HEK293 (cell line): ENCODE data around the gene CDK5.

ENCODE experiments used
- CTCF ChIA-PET: fragments of 350-600 bp; formaldehyde crosslinking; extraction: SDS; loops from one replicate; lab custom pipeline; 2021; ENCODE audit warnings: antibody characterized with exemption; lab: Yijun Ruan, JAX
- POLR2A ChIA-PET: fragments of 300-600 bp; formaldehyde crosslinking; extraction: SDS; loops from one replicate; lab custom pipeline; 2020; ENCODE audit warnings: antibody characterized with exemption, inconsistent platforms; lab: Yijun Ruan, JAX
- H3K27ac ChIP-seq: fragments of 200-500 bp; sonication (Bioruptor generic); 2 replicates; pipeline ENCODE4 v1.5.1; 2014; ENCODE audit warnings: low read depth, low read length, control low read depth, inconsistent platforms; ENCODE audit errors: extremely low read depth
- H3K36me3 ChIP-seq, 2 experiments: fragments of 200-500 bp in 1 of 2; sonication (Bioruptor generic) in 1 of 2; 1 replicate in 1 of 2; 2 replicates in 1 of 2; pipeline ENCODE4 v1.5.1; 2014 to 2017; ENCODE audit warnings: inconsistent platforms in 2 of 2, low read length in 2 of 2; ENCODE audit not compliant: control insufficient read depth in 2 of 2, insufficient read depth in 1 of 2
- H3K4me1 ChIP-seq: fragments of 200-500 bp; sonication (Bioruptor generic); 2 replicates; pipeline ENCODE4 v1.5.1; 2014; ENCODE audit warnings: mild to moderate bottlenecking, low read length, inconsistent platforms; ENCODE audit not compliant: control insufficient read depth, insufficient read depth
- H3K4me3 ChIP-seq: 2 replicates; pipeline ENCODE4 v1.5.1; 2011; ENCODE audit warnings: low read depth, mild to moderate bottlenecking, control low read depth, low read length, moderate library complexity
- H3K9me3 ChIP-seq: fragments of 200-500 bp; sonication (Bioruptor generic); 2 replicates; pipeline ENCODE4 v1.5.1; 2014; ENCODE audit warnings: low read depth, low read length, inconsistent platforms; ENCODE audit not compliant: control insufficient read depth, insufficient read depth
- BCL11B ChIP-seq: fragments of 450-650 bp; formaldehyde crosslinking; IDR thresholded peaks from 2 replicates; pipeline ENCODE4 v1.5.1; 2016; ENCODE audit warnings: low read depth, missing biosample characterization, missing genetic modification characterization
- HIC1 ChIP-seq: fragments of 450-650 bp; formaldehyde crosslinking; IDR thresholded peaks from 2 replicates; pipeline ENCODE4 v1.5.1; 2016; ENCODE audit warnings: missing biosample characterization, missing genetic modification characterization
- KLF9 ChIP-seq: fragments of 450-650 bp; formaldehyde crosslinking; IDR thresholded peaks from 2 replicates; pipeline ENCODE4 v1.5.1; 2016; ENCODE audit warnings: missing biosample characterization, missing genetic modification characterization, low read depth
- PRDM6 ChIP-seq: fragments of 450-650 bp; formaldehyde crosslinking; IDR thresholded peaks from 2 replicates; pipeline ENCODE4 v1.5.1; 2017; ENCODE audit warnings: missing biosample characterization, missing genetic modification characterization
- SALL2 ChIP-seq: fragments of 450-650 bp; formaldehyde crosslinking; IDR thresholded peaks from 2 replicates; pipeline ENCODE4 v1.5.0; 2017; ENCODE audit warnings: missing biosample characterization, mild to moderate bottlenecking, missing genetic modification characterization, borderline replicate concordance
- SCRT1 ChIP-seq: fragments of 450-650 bp; formaldehyde crosslinking; IDR thresholded peaks from 2 replicates; pipeline ENCODE4 v1.5.1; 2016; ENCODE audit warnings: missing biosample characterization, missing genetic modification characterization, borderline replicate concordance
- SP2 ChIP-seq: fragments of 450-650 bp; formaldehyde crosslinking; IDR thresholded peaks from 2 replicates; pipeline ENCODE4 v1.5.1; 2016; ENCODE audit warnings: missing biosample characterization, missing genetic modification characterization
- ZBTB7A ChIP-seq: fragments of 450-650 bp; formaldehyde crosslinking; IDR thresholded peaks from 2 replicates; pipeline ENCODE4 v1.5.1; 2016; ENCODE audit warnings: low read depth, missing biosample characterization, missing genetic modification characterization
- ZNF121 ChIP-seq: fragments of 450-650 bp; formaldehyde crosslinking; IDR thresholded peaks from 2 replicates; pipeline ENCODE4 v1.5.1; 2016; ENCODE audit warnings: missing biosample characterization, missing genetic modification characterization
- ZNF214 ChIP-seq: fragments of 450-650 bp; formaldehyde crosslinking; IDR thresholded peaks from 2 replicates; pipeline ENCODE4 v1.5.1; 2017; ENCODE audit warnings: missing biosample characterization, mild to moderate bottlenecking, missing genetic modification characterization, borderline replicate concordance
- ZNF239 ChIP-seq: fragments of 450-650 bp; formaldehyde crosslinking; IDR thresholded peaks from 2 replicates; pipeline ENCODE4 v1.5.1; 2016; ENCODE audit warnings: missing biosample characterization, missing genetic modification characterization
- ZNF341 ChIP-seq: fragments of 450-650 bp; formaldehyde crosslinking; IDR thresholded peaks from 2 replicates; pipeline ENCODE4; 2016; ENCODE audit warnings: low read depth, missing biosample characterization, missing genetic modification characterization
- ZNF404 ChIP-seq: fragments of 450-650 bp; formaldehyde crosslinking; IDR thresholded peaks from 2 replicates; pipeline ENCODE4 v1.5.1; 2017; ENCODE audit warnings: missing biosample characterization, missing genetic modification characterization
- ZNF501 ChIP-seq: fragments of 450-650 bp; formaldehyde crosslinking; IDR thresholded peaks from 2 replicates; pipeline ENCODE4 v1.5.1; 2016; ENCODE audit warnings: missing biosample characterization, missing genetic modification characterization
- ZNF701 ChIP-seq: fragments of 450-650 bp; formaldehyde crosslinking; IDR thresholded peaks from 2 replicates; pipeline ENCODE4 v1.5.1; 2016; ENCODE audit warnings: missing biosample characterization, missing genetic modification characterization
- ZNF747 ChIP-seq: fragments of 450-650 bp; formaldehyde crosslinking; IDR thresholded peaks from 2 replicates; pipeline ENCODE4 v1.5.1; 2016; ENCODE audit warnings: missing biosample characterization, missing genetic modification characterization
- TF ChIP-seq, protein P1 (sequence below): fragments of 450-650 bp; IDR thresholded peaks from 2 replicates; pipeline ENCODE4 v1.5.1; 2018; ENCODE audit warnings: missing biosample characterization, missing genetic modification characterization
- TF ChIP-seq, protein P2 (sequence below): fragments of 450-650 bp; formaldehyde crosslinking; IDR thresholded peaks from 2 replicates; pipeline ENCODE4 v1.5.1; 2016; ENCODE audit warnings: missing biosample characterization, missing genetic modification characterization
- TF ChIP-seq, protein P3 (sequence below): fragments of 450-650 bp; formaldehyde crosslinking; IDR thresholded peaks from 2 replicates; pipeline ENCODE4 v1.5.1; 2016; ENCODE audit warnings: missing biosample characterization, missing genetic modification characterization
- TF ChIP-seq, protein P4 (sequence below): fragments of 450-650 bp; formaldehyde crosslinking; IDR thresholded peaks from 2 replicates; pipeline ENCODE4 v1.5.1; 2016; ENCODE audit warnings: missing biosample characterization, missing genetic modification characterization

CDK5 gene

DNA sequence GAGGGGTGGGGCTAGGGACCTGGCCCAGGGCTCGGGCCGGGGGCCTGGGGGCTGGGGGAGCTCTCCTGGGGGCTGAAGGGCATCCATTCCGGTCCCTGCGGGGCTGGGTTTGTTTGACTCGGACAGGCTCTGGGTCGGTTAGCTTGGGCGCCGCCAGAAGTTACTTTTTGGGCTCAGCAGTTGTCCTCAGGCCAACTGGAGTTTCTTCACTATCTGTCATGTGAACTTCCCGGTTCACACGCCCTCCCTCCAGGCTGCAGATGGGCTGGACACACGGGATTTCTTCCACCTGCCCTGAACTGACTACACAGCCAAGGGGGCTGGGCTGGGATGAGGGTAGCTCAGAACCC lies 5.5 kb upstream of the CDK5 start:
- H3K9me3 ChIP-seq: no peaks in the 10 kb centered on the region
- TF ChIP-seq ZNF701 (tag by site-specific recombination): no peak
- no peak for TF ChIP-seq SALL2 (tag by site-specific recombination)
- TF ChIP-seq ZNF239 (tag by site-specific recombination): no peak
- H3K36me3 ChIP-seq: peaks cover 3 to 62% of the 10 kb centered on the region in 2 experiments
- H3K4me3 ChIP-seq: no peak overlapping the region
- H3K4me1 ChIP-seq: no peaks in the 10 kb centered on the region; the same call in 1 of the 2 replicates
- CTCF ChIA-PET: interaction anchor here (0.7 to 2.3 kb wide), 6 partner anchors 15 to 48 kb away, joined by 3 to 14 read pairs (median 4); partner anchors contain the start of genes ABCB8 and FASTK
- H3K27ac ChIP-seq: no peak overlapping the region
- POLR2A ChIA-PET: interaction anchor here (0.9 to 2.3 kb wide), 10 partner anchors 8 to 53 kb away, joined by 3 to 22 read pairs (median 5); partner anchors contain the start of genes ABCB8 and FASTK

DNA sequence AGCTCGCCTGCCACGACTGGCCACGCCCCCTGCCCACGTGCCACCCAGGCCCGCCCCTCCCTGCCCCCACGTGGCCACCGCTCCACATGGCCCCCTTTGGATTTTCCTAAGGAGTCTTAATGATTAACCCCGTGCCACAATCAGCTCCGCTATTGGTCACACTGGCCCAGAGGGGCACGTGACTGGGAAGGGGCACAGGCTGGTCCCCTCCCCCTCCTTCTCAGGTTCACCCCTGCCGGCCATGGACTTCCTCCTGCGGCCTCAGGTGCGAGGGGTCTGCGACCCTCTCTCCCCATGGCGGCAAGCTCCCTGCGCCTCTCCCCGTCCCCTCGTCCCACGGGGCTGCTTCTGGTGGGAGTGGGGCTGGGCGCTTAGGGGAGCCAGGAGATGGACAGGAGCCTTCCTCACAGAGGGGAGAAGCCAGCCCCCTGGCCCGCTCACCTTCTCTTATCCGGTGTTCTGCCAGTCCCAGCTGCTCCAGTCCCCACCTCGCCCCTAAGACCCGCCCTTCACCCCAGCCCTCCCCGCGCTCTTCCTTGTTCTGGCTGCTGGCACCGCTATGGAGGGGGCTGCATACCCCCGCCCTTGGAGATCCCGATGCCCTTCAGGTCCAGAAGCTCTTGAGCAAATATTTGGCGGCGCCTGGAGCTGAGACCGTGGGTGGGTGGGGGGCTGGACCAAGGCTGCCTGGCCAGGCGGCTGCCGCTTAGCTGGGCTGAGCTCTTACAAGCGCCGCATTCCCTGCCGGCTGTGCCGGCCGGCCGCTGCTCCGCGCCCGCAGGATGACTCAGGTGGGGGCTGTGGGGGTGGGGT lies 4.9 kb upstream of the CDK5 start:
- no peak overlapping the region; the same call in 1 of the 2 replicates for H3K4me3 ChIP-seq
- CTCF ChIA-PET: interaction anchor here (0.7 to 2.3 kb wide), 7 partner anchors 16 to 52 kb away, joined by 3 to 14 read pairs (median 4); partner anchors contain the start of genes ABCB8 and FASTK
- peaks cover 3 to 56% of the 10 kb centered on the region in 2 experiments; a peak in 2 of 3 replicates for H3K36me3 ChIP-seq
- POLR2A ChIA-PET: interaction anchor here (0.9 to 2.3 kb wide), 11 partner anchors 8 to 53 kb away, joined by 3 to 22 read pairs (median 6); partner anchors contain the start of genes ABCB8 and FASTK
- no peak overlapping the region for H3K27ac ChIP-seq
- no peaks in the 10 kb centered on the region for H3K9me3 ChIP-seq
- no peaks in the 10 kb centered on the region; the same call in 1 of the 2 replicates for H3K4me1 ChIP-seq
- TF ChIP-seq ZNF121: no peak
- no peak for TF ChIP-seq ZNF501 (tag by site-specific recombination)
- TF ChIP-seq SCRT1 (tag by site-specific recombination): no peak
- TF ChIP-seq ZNF404 (tag by site-specific recombination): no peak
- TF ChIP-seq PRDM6 (tag by site-specific recombination): no peak
- TF ChIP-seq BCL11B (tag by site-specific recombination): 0 out of 2 replicates have a peak, but pooled peaks have one; percentile 16
- no peak for TF ChIP-seq ZNF214
- TF ChIP-seq, protein P1, sequence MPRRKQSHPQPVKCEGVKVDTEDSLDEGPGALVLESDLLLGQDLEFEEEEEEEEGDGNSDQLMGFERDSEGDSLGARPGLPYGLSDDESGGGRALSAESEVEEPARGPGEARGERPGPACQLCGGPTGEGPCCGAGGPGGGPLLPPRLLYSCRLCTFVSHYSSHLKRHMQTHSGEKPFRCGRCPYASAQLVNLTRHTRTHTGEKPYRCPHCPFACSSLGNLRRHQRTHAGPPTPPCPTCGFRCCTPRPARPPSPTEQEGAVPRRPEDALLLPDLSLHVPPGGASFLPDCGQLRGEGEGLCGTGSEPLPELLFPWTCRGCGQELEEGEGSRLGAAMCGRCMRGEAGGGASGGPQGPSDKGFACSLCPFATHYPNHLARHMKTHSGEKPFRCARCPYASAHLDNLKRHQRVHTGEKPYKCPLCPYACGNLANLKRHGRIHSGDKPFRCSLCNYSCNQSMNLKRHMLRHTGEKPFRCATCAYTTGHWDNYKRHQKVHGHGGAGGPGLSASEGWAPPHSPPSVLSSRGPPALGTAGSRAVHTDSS (tag by site-specific recombination): no peak
- TF ChIP-seq ZNF747 (tag by site-specific recombination): no peak
- no peak for TF ChIP-seq ZNF341
- no peak for TF ChIP-seq ZNF239 (tag by site-specific recombination)
- TF ChIP-seq, protein P2, sequence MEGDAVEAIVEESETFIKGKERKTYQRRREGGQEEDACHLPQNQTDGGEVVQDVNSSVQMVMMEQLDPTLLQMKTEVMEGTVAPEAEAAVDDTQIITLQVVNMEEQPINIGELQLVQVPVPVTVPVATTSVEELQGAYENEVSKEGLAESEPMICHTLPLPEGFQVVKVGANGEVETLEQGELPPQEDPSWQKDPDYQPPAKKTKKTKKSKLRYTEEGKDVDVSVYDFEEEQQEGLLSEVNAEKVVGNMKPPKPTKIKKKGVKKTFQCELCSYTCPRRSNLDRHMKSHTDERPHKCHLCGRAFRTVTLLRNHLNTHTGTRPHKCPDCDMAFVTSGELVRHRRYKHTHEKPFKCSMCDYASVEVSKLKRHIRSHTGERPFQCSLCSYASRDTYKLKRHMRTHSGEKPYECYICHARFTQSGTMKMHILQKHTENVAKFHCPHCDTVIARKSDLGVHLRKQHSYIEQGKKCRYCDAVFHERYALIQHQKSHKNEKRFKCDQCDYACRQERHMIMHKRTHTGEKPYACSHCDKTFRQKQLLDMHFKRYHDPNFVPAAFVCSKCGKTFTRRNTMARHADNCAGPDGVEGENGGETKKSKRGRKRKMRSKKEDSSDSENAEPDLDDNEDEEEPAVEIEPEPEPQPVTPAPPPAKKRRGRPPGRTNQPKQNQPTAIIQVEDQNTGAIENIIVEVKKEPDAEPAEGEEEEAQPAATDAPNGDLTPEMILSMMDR (tag by site-specific recombination): no peak
- TF ChIP-seq KLF9 (tag by site-specific recombination): peak; percentile 36; the same call in 1 of the 2 replicates
- 0 out of 2 replicates have a peak, but pooled peaks have one; percentile 10 for TF ChIP-seq SP2 (tag by site-specific recombination)
- TF ChIP-seq, protein P3, sequence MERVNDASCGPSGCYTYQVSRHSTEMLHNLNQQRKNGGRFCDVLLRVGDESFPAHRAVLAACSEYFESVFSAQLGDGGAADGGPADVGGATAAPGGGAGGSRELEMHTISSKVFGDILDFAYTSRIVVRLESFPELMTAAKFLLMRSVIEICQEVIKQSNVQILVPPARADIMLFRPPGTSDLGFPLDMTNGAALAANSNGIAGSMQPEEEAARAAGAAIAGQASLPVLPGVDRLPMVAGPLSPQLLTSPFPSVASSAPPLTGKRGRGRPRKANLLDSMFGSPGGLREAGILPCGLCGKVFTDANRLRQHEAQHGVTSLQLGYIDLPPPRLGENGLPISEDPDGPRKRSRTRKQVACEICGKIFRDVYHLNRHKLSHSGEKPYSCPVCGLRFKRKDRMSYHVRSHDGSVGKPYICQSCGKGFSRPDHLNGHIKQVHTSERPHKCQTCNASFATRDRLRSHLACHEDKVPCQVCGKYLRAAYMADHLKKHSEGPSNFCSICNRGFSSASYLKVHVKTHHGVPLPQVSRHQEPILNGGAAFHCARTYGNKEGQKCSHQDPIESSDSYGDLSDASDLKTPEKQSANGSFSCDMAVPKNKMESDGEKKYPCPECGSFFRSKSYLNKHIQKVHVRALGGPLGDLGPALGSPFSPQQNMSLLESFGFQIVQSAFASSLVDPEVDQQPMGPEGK (tag by site-specific recombination): peak; percentile 31
- TF ChIP-seq ZBTB7A: no peak
- no peak for TF ChIP-seq HIC1 (tag by site-specific recombination)
- TF ChIP-seq, protein P4, sequence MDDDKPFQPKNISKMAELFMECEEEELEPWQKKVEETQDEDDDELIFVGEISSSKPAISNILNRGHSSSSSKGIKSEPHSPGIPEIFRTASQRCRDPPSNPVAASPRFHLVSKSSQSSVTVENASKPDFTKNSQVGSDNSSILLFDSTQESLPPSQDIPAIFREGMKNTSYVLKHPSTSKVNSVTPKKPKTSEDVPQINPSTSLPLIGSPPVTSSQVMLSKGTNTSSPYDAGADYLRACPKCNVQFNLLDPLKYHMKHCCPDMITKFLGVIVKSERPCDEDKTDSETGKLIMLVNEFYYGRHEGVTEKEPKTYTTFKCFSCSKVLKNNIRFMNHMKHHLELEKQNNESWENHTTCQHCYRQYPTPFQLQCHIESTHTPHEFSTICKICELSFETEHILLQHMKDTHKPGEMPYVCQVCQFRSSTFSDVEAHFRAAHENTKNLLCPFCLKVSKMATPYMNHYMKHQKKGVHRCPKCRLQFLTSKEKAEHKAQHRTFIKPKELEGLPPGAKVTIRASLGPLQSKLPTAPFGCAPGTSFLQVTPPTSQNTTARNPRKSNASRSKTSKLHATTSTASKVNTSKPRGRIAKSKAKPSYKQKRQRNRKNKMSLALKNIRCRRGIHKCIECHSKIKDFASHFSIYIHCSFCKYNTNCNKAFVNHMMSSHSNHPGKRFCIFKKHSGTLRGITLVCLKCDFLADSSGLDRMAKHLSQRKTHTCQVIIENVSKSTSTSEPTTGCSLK: no peak
